CD4-positive, alpha-beta T cell treated with Interleukin-6 at 100 ng/mL for 8 hours (primary cell): Measurements from ENCODE around the gene SLC44A1.
"Not testable (repeated sequence)": the region's sequence is repeated elsewhere in the genome, so short reads cannot be mapped to it uniquely, and the experiment has no call there.

ENCODE experiments used
- DNase-seq: peaks from one replicate; pipeline ENCODE4 v3.0.0-alpha.2; 2020; ENCODE audit warnings: mixed read lengths, low spot score

The SLC44A1 gene

GRCh38 chr9:105242557-105242956, 1.9 kb upstream of the SLC44A1 start:
- no peak for DNase-seq

- no peak for DNase-seq
Measured at GRCh38 chr9:105243015-105243686, 1.3 kb upstream of the SLC44A1 start.

- DNase-seq: no peak
Measured at GRCh38 chr9:105244734-105245028, 230 bp downstream of the SLC44A1 start.

GRCh38 chr9:105245029-105245890, 809 bp downstream of the SLC44A1 start:
- DNase-seq: peak; percentile 36

- DNase-seq: no peak
Measured at GRCh38 chr9:105245891-105246161, 1.4 kb downstream of the SLC44A1 start.

- no peak for DNase-seq
Measured at GRCh38 chr9:105246656-105247173, 2.3 kb downstream of the SLC44A1 start.

GRCh38 chr9:105248691-105249090, 4.2 kb downstream of the SLC44A1 start:
- DNase-seq: no peak

GRCh38 chr9:105251133-105251532, 6.7 kb downstream of the SLC44A1 start:
- no peak for DNase-seq

GRCh38 chr9:105251733-105252404, 7.4 kb downstream of the SLC44A1 start:
- DNase-seq: no peak

GRCh38 chr9:105252405-105252756, 7.9 kb downstream of the SLC44A1 start:
- DNase-seq: no peak

- DNase-seq: no peak
Measured at GRCh38 chr9:105254226-105254625, 9.8 kb downstream of the SLC44A1 start.

GRCh38 chr9:105255421-105255820, 11.0 kb downstream of the SLC44A1 start:
- DNase-seq: no peak

GRCh38 chr9:105256569-105256968, 12.1 kb downstream of the SLC44A1 start:
- not testable (repeated sequence) for DNase-seq

- DNase-seq: no peak
Measured at GRCh38 chr9:105257809-105258208, 13.4 kb downstream of the SLC44A1 start.

- no peak for DNase-seq
Measured at GRCh38 chr9:105258225-105258737, 13.8 kb downstream of the SLC44A1 start.

GRCh38 chr9:105259274-105259673, 14.8 kb downstream of the SLC44A1 start:
- DNase-seq: no peak

GRCh38 chr9:105259731-105260612, 15.5 kb downstream of the SLC44A1 start:
- DNase-seq: no peak

- no peak for DNase-seq
Measured at GRCh38 chr9:105262497-105262896, 18.0 kb downstream of the SLC44A1 start.

- no peak for DNase-seq
Measured at GRCh38 chr9:105264380-105264779, 19.9 kb downstream of the SLC44A1 start.

GRCh38 chr9:105268254-105268653, 23.8 kb downstream of the SLC44A1 start:
- not testable (repeated sequence) for DNase-seq

GRCh38 chr9:105269593-105269992, 25.1 kb downstream of the SLC44A1 start:
- DNase-seq: no peak

GRCh38 chr9:105270711-105271110, 26.3 kb downstream of the SLC44A1 start:
- no peak for DNase-seq
